Measurements from ENCODE around the gene TUBGCP3. TPM values are rescaled to one million over a fixed set of nuclear protein-coding genes. Genes with fewer than 3 reads are reported as not detected.

The TUBGCP3 gene
- total and polyA plus RNA-seq, 2 donors (not counting 1 experiment from before 2014, with no cell fraction given) = 30.6 to 65.1 TPM

GRCh38 chr13:112627161-112627560 lies 39.2 kb upstream of the TUBGCP3 start:
- Histone ChIP-seq H3K4me1 (ENCODE audit: control insufficient read depth in 2 of 2, insufficient read depth in 2 of 2, low read length in 2 of 2) (peaks cover 10 to 18% of the 10 kb centered on the region in 2 donors), H3K4me3 (ENCODE audit: control extremely low read depth in 1 of 5, extremely low read depth in 1 of 5, insufficient read depth in 1 of 5, low read depth in 2 of 5, low read length in 4 of 5) (no peak overlapping the region), H2AFZ (ENCODE audit: insufficient read depth, low read depth, low read length, poor library complexity, severe bottlenecking) (no peak overlapping the region), H3K4me2 (replicated peaks; ENCODE audit: low read depth, low read length, poor library complexity, severe bottlenecking) (no peak overlapping the region), H3K27ac (ENCODE audit: low read length in 2 of 2) (no peak overlapping the region), H3K9ac (ENCODE audit: low read length) (no peak overlapping the region), H3K79me2 (ENCODE audit: control insufficient read depth, insufficient read depth, low read length) (no peaks in the 10 kb centered on the region), H3K36me3 (replicated peaks in 1 of 2; ENCODE audit: control extremely low read depth in 1 of 2, control insufficient read depth in 1 of 2, extremely low read depth in 1 of 2, insufficient read depth in 2 of 2, low read length in 1 of 2) (no peaks in the 10 kb centered on the region), H4K20me1 (ENCODE audit: control insufficient read depth, insufficient read depth, low read length, poor library complexity, severe bottlenecking) (no peaks in the 10 kb centered on the region), H3K27me3 (replicated peaks in 1 of 4; ENCODE audit: control extremely low read depth in 1 of 4, control insufficient read depth in 3 of 4, insufficient read depth in 4 of 4, low read length in 3 of 4) (peaks cover 0 to 5% (median 0%) of the 10 kb centered on the region in 4 experiments), H3K9me3 (ENCODE audit: control extremely low read depth in 1 of 3, control insufficient read depth in 2 of 3, insufficient read depth in 1 of 3, low read length in 2 of 3) (no peaks in the 10 kb centered on the region)
- TF ChIP-seq EZH2 (IDR thresholded peaks at IDR 0.05; ENCODE audit: borderline replicate concordance, insufficient read depth, low read depth, low read length, poor library complexity, severe bottlenecking) (no peak), CTCF (IDR thresholded peaks at IDR 0.05) (no peak)
- ChIA-PET POLR2A (no interaction called here), CTCF (no interaction called here)
- H3K27ac Mint-ChIP-seq = no peak overlapping the region
- no peak overlapping the region for H3K4me3 Mint-ChIP-seq
- intact Hi-C loops (cut with micrococcal nuclease) = no loop called here
- 96% methylated on average over 10 of the region's 11 CpGs for WGBS (ENCODE audit: insufficient coverage)
- no peak for ATAC-seq (ENCODE audit: low read depth)
- DNase-seq = no peak
- no peaks in the 10 kb centered on the region for H3K9me3 Mint-ChIP-seq (ENCODE audit: insufficient read depth)
- peaks cover 10% of the 10 kb centered on the region for H3K4me1 Mint-ChIP-seq
- peaks cover 19% of the 10 kb centered on the region for H3K27me3 Mint-ChIP-seq

GRCh38 chr13:112626761-112627160 lies 38.8 kb upstream of the TUBGCP3 start:
- Histone ChIP-seq H3K9ac (ENCODE audit: low read length) (no peak overlapping the region), H3K36me3 (replicated peaks in 1 of 2; ENCODE audit: control extremely low read depth in 1 of 2, control insufficient read depth in 1 of 2, extremely low read depth in 1 of 2, insufficient read depth in 2 of 2, low read length in 1 of 2) (no peaks in the 10 kb centered on the region), H4K20me1 (ENCODE audit: control insufficient read depth, insufficient read depth, low read length, poor library complexity, severe bottlenecking) (no peaks in the 10 kb centered on the region), H3K9me3 (ENCODE audit: control extremely low read depth in 1 of 3, control insufficient read depth in 2 of 3, insufficient read depth in 1 of 3, low read length in 2 of 3) (no peaks in the 10 kb centered on the region), H3K79me2 (ENCODE audit: control insufficient read depth, insufficient read depth, low read length) (no peaks in the 10 kb centered on the region), H3K27ac (ENCODE audit: low read length in 2 of 2) (no peak overlapping the region), H3K4me2 (replicated peaks; ENCODE audit: low read depth, low read length, poor library complexity, severe bottlenecking) (no peak overlapping the region), H3K27me3 (replicated peaks in 1 of 4; ENCODE audit: control extremely low read depth in 1 of 4, control insufficient read depth in 3 of 4, insufficient read depth in 4 of 4, low read length in 3 of 4) (peaks cover 0 to 7% (median 0%) of the 10 kb centered on the region in 4 experiments), H3K4me3 (ENCODE audit: control extremely low read depth in 1 of 5, extremely low read depth in 1 of 5, insufficient read depth in 1 of 5, low read depth in 2 of 5, low read length in 4 of 5) (no peak overlapping the region), H3K4me1 (ENCODE audit: control insufficient read depth in 2 of 2, insufficient read depth in 2 of 2, low read length in 2 of 2) (peaks cover 10 to 18% of the 10 kb centered on the region in 2 donors), H2AFZ (ENCODE audit: insufficient read depth, low read depth, low read length, poor library complexity, severe bottlenecking) (no peak overlapping the region)
- H3K9me3 Mint-ChIP-seq (ENCODE audit: insufficient read depth) = no peaks in the 10 kb centered on the region
- H3K4me1 Mint-ChIP-seq = peaks cover 10% of the 10 kb centered on the region
- ChIA-PET POLR2A (no interaction called here), CTCF (no interaction called here)
- DNase-seq (no peak), ATAC-seq (ENCODE audit: low read depth) (no peak)
- 70% methylated on average over 8 of the region's 10 CpGs for WGBS (ENCODE audit: insufficient coverage)
- H3K27me3 Mint-ChIP-seq = peaks cover 20% of the 10 kb centered on the region
- no peak overlapping the region for H3K27ac Mint-ChIP-seq
- H3K4me3 Mint-ChIP-seq = no peak overlapping the region
- TF ChIP-seq EZH2 (IDR thresholded peaks at IDR 0.05; ENCODE audit: borderline replicate concordance, insufficient read depth, low read depth, low read length, poor library complexity, severe bottlenecking) = no peak
- TF ChIP-seq CTCF (IDR thresholded peaks at IDR 0.05) = no peak
- intact Hi-C loops (cut with micrococcal nuclease) = no loop called here

Measured in B cell (primary cell).